Tibial artery (tissue), 4 donors: ENCODE results near the gene RIMS4.

Experiments used
- DNase-seq, 2 donors: peaks; one replicate each; pipeline ENCODE4 v3.0.0-alpha.2; 2019
- H3K27ac ChIP-seq, 2 donors: fragments of 200-600 bp; sonication (generic) in 1 of 2; 1 replicate in 1 of 2; 2 replicates in 1 of 2; pipeline ENCODE4 v1.5.1; 2018 to 2019; ENCODE audit warnings: mild to moderate bottlenecking in 1 of 2
- H3K27me3 ChIP-seq, 2 donors: fragments of 200-600 bp; sonication (generic) in 1 of 2; one replicate each; pipeline versions ENCODE4 v1.5.1 to v1.6.0; 2016 to 2019
- H3K36me3 ChIP-seq, 3 donors: fragments of 200-600 bp; sonication (generic) in 2 of 3; one replicate each; pipeline ENCODE4 v1.5.1; 2016 to 2019; ENCODE audit warnings: mild to moderate bottlenecking in 2 of 3
- H3K4me1 ChIP-seq, 4 donors: fragments of 200-600 bp; sonication (generic) in 2 of 4; 1 replicate in 3 of 4; 2 replicates in 1 of 4; pipeline ENCODE4 v1.5.1; 2016 to 2019
- H3K4me3 ChIP-seq, 2 donors: fragments of 200-600 bp; sonication (generic) in 1 of 2; 1 replicate in 1 of 2; 2 replicates in 1 of 2; pipeline ENCODE4 v1.5.1; 2018 to 2019; ENCODE audit warnings: mild to moderate bottlenecking in 2 of 2
- H3K9me3 ChIP-seq, 3 donors: fragments of 200-600 bp; sonication (generic) in 1 of 3; one replicate each; pipeline ENCODE4 v1.5.1; 2016 to 2019
- intact Hi-C: fragments of 100-400 bp; cut with DNase I; formaldehyde crosslinking; loops from one replicate; pipeline ENCODE4 v1.15.0; 2023; ENCODE audit warnings: low total_unique reads
- TF ChIP-seq, protein P1 (sequence below), 2 experiments: fragments of 200-600 bp in 1 of 2; fragments of 450-650 bp in 1 of 2; IDR thresholded peaks; one replicate each; pipeline ENCODE4 v1.5.1; 2017 to 2019; ENCODE audit warnings: antibody characterized with exemption in 2 of 2, mild to moderate bottlenecking in 1 of 2, moderate library complexity in 1 of 2

Gene RIMS4

DNA sequence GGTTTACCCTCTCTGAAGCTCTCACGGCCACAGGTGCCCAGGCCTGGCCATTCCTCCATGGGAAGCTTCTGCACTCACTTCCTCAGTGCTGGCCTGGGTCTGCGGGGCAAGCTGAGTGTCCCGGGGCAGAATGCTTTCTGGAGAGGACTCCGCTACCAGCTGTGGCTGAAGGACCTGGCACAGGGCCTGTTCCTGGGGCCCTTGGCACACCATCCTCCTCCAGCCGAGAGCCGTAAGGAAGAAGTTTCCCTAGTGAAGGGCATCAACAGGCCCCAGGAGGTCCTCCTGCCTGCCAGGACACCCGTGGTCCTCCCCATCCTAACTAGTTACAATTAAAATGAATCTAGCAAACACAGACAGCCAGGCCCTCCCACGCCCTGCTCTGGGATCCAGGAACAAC is 78.7 kb downstream of the RIMS4 start:
- intact Hi-C loops: loop anchor here (10.0 kb wide), 1 partner anchor 127 kb away; no protein-coding TSS in a partner anchor
- no peaks in the 10 kb centered on the region for H3K27me3 ChIP-seq
- no peak overlapping the region for H3K4me3 ChIP-seq
- H3K27ac ChIP-seq: peak overlapping the region; percentile 87 to 92
- peaks cover 0 to 10% (median 0%) of the 10 kb centered on the region in 3 donors for H3K36me3 ChIP-seq
- DNase-seq: peak in 1 of 2 donors; percentile 86
- H3K4me1 ChIP-seq: peaks cover 0 to 94% (median 52%) of the 10 kb centered on the region in 4 donors
- TF ChIP-seq, protein P1, sequence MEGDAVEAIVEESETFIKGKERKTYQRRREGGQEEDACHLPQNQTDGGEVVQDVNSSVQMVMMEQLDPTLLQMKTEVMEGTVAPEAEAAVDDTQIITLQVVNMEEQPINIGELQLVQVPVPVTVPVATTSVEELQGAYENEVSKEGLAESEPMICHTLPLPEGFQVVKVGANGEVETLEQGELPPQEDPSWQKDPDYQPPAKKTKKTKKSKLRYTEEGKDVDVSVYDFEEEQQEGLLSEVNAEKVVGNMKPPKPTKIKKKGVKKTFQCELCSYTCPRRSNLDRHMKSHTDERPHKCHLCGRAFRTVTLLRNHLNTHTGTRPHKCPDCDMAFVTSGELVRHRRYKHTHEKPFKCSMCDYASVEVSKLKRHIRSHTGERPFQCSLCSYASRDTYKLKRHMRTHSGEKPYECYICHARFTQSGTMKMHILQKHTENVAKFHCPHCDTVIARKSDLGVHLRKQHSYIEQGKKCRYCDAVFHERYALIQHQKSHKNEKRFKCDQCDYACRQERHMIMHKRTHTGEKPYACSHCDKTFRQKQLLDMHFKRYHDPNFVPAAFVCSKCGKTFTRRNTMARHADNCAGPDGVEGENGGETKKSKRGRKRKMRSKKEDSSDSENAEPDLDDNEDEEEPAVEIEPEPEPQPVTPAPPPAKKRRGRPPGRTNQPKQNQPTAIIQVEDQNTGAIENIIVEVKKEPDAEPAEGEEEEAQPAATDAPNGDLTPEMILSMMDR (IDR thresholded peaks at IDR 0.05): no peak
- no peaks in the 10 kb centered on the region for H3K9me3 ChIP-seq

DNA sequence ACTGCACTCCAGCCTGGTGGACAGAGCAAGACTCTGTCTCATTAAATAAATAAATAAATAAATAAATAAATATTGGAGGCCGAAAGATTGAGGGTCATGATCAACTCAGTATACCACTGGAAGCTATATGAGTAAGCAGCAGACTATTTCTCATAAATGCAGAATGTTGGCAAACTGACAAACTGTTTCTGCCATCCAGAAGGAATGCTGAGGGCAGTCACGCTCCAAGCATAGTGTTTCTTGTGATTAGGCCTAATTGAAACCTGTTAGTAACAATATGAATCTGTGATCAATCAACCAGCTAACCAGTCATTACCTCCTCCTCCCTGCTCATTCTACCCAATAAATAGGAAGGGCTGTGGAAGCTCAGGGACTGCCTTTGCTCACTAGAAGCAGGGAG is 79.9 kb downstream of the RIMS4 start:
- intact Hi-C loops: loop anchor here (10.0 kb wide), 1 partner anchor 126 kb away; no protein-coding TSS in a partner anchor
- Histone ChIP-seq H3K36me3 (peaks cover 0 to 21% (median 0%) of the 10 kb centered on the region in 3 donors), H3K27ac (peak overlapping the region; percentile 87 to 92), H3K4me1 (peaks cover 0 to 90% (median 49%) of the 10 kb centered on the region in 4 donors), H3K9me3 (no peaks in the 10 kb centered on the region), H3K27me3 (no peaks in the 10 kb centered on the region), H3K4me3 (no peak overlapping the region)
- TF ChIP-seq, protein P1 (IDR thresholded peaks at IDR 0.05): no peak
- DNase-seq: no peak

DNA sequence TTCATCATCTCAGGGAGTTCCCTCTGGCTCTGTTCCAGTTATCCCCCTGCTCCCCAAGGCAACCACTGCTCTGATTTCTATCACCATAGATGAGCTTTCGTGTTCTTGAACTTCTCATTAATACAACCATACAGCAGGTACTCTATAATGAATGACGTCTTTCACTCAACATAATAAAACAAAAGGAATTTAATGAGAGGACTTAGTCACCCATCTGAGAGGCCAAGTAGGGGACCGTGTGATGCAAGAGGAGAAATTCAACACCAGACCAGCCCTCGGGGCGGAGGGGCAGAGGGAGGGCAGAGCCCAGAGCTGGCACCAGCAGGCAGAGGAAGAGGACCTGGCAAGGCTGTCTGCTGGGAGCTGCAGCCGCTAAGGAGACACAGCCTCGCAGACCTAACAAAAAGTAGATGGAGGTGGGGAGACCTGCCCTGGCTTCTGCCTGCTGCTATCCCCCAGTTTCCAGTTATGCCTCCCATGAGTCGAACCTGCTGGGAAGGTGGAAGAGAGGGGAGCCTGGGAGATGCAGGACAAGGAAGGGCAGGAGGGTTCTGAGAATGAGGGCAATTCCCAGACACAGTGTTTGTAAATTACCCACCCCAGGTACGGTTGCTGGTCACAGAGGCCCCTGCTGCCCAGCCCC is 81.4 kb downstream of the RIMS4 start:
- peak; percentile 87 to 96 for DNase-seq
- Histone ChIP-seq H3K36me3 (peaks cover 0 to 36% (median 0%) of the 10 kb centered on the region in 3 donors), H3K4me3 (no peak overlapping the region), H3K27me3 (no peaks in the 10 kb centered on the region), H3K4me1 (peaks cover 0 to 90% (median 43%) of the 10 kb centered on the region in 4 donors), H3K27ac (peak overlapping the region; percentile 87 to 92), H3K9me3 (no peaks in the 10 kb centered on the region)
- TF ChIP-seq, protein P1 (IDR thresholded peaks at IDR 0.05): no peak
- intact Hi-C loops: no loop called here

DNA sequence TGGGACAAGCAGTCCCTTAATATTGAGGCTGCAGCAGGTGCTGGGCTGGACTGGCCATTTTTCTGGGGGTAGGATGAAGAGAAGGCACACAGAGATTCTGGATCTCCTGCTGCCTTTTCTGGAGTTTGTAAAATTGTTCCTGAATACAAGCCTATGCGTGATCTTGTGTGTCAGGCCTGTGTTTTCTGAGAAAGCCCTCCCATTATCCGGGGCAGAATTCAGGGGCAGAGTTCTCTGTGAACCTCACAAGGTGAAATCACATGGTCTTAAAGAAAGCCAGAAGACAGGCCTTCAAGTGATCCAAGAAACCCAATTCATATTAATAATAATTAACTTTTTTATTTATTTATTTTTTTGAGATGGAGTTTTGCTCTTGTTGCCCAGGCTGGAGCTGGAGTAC is 82.7 kb downstream of the RIMS4 start:
- TF ChIP-seq, protein P1 (IDR thresholded peaks at IDR 0.05): no peak
- intact Hi-C loops: no loop called here
- H3K4me1 ChIP-seq: peaks cover 0 to 90% (median 40%) of the 10 kb centered on the region in 4 donors
- peaks cover 0 to 46% (median 0%) of the 10 kb centered on the region in 3 donors for H3K36me3 ChIP-seq
- H3K27ac ChIP-seq: peak overlapping the region; percentile 87 to 92
- no peaks in the 10 kb centered on the region for H3K9me3 ChIP-seq
- H3K27me3 ChIP-seq: no peaks in the 10 kb centered on the region
- DNase-seq: no peak
- no peak overlapping the region for H3K4me3 ChIP-seq

DNA sequence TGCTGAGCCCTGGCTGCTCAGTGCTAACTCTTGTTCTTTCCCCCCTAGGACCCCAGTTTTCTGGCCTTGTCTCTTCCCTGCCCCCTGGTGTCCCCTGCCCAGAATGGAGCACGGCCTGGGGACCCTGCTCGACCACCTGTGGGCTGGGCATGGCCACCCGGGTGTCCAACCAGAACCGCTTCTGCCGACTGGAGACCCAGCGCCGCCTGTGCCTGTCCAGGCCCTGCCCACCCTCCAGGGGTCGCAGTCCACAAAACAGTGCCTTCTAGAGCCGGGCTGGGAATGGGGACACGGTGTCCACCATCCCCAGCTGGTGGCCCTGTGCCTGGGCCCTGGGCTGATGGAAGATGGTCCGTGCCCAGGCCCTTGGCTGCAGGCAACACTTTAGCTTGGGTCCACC is 83.3 kb downstream of the RIMS4 start:
- Histone ChIP-seq H3K9me3 (no peaks in the 10 kb centered on the region), H3K36me3 (peaks cover 0 to 52% (median 0%) of the 10 kb centered on the region in 3 donors), H3K27ac (peak overlapping the region; percentile 87 to 92), H3K4me1 (peaks cover 0 to 90% (median 39%) of the 10 kb centered on the region in 4 donors), H3K4me3 (no peak overlapping the region), H3K27me3 (no peaks in the 10 kb centered on the region)
- DNase-seq: no peak
- TF ChIP-seq, protein P1 (IDR thresholded peaks at IDR 0.05): no peak
- intact Hi-C loops: no loop called here
